GM19099 (cell line): ENCODE results near the gene CCDC91.

Experiments used
- POLR2A ChIP-seq: IDR thresholded peaks from 3 replicates; pipeline ENCODE4 v1.6.1; 2011; ENCODE audit warnings: low read depth; ENCODE audit not compliant: insufficient read length; ENCODE audit errors: extremely low read depth

The CCDC91 gene

GRCh38 chr12:28583701-28584261, 393.5 kb downstream of the CCDC91 start:
- TF ChIP-seq POLR2A: no peak

GRCh38 chr12:28585146-28585545, 394.9 kb downstream of the CCDC91 start:
- no peak for TF ChIP-seq POLR2A

- TF ChIP-seq POLR2A: no peak
These were observed 396.2 kb downstream of the CCDC91 start for GRCh38 chr12:28586481-28586880.

GRCh38 chr12:28591831-28592230, 401.6 kb downstream of the CCDC91 start:
- TF ChIP-seq POLR2A: no peak
